NCI-H2196 (cell line): ENCODE data around the gene LMX1B.

Experiments used
- DNase-seq: peaks from one replicate; lab custom pipeline; 2025; ENCODE audit not compliant: unreplicated experiment; lab: John Stamatoyannopoulos, UW

The LMX1B gene

GRCh38 chr9:126734877-126735276, 121.1 kb downstream of the LMX1B start:
- DNase-seq, result no peak

GRCh38 chr9:126735482-126735881, 121.8 kb downstream of the LMX1B start:
- no peak for DNase-seq

- DNase-seq, result no peak
Measured at GRCh38 chr9:126738553-126738952, 124.8 kb downstream of the LMX1B start.

- DNase-seq, result no peak
Measured at GRCh38 chr9:126743041-126743440, 129.3 kb downstream of the LMX1B start.

- no peak for DNase-seq
Measured at GRCh38 chr9:126745574-126746411, 132.1 kb downstream of the LMX1B start.
